Bronchus fibroblast of lung (primary cell): Measurements from ENCODE around the gene OTOGL. TPM values are rescaled to one million over a fixed set of nuclear protein-coding genes. Genes with fewer than 3 reads are reported as not detected.

ENCODE experiments used
- total RNA-seq: library from RNA; depleted of rRNA; stranded (reverse); fragments of >200 nt; gene quantifications from 2 replicates; pipeline ENCODE4 v1.2.3, GENCODE V29; 2015

OTOGL gene
- under 0.01 and 0.17 TPM in 2 replicates for total RNA-seq

GRCh38 chr12:80099259-80099658 is at the start of gene OTOGL:
TSS of gene OTOGL (plus strand) at chr12:80099537. CDS start at chr12:80209432, 109,895 bp downstream.

Other genes with a start within 250 kb of the OTOGL start
- 33.3 and 39.0 TPM in 2 replicates for gene PPP1R12A, start 164.4 kb upstream of the OTOGL start, total RNA-seq